ENCODE data around the gene ALDH1A1.

The ALDH1A1 gene

DNA sequence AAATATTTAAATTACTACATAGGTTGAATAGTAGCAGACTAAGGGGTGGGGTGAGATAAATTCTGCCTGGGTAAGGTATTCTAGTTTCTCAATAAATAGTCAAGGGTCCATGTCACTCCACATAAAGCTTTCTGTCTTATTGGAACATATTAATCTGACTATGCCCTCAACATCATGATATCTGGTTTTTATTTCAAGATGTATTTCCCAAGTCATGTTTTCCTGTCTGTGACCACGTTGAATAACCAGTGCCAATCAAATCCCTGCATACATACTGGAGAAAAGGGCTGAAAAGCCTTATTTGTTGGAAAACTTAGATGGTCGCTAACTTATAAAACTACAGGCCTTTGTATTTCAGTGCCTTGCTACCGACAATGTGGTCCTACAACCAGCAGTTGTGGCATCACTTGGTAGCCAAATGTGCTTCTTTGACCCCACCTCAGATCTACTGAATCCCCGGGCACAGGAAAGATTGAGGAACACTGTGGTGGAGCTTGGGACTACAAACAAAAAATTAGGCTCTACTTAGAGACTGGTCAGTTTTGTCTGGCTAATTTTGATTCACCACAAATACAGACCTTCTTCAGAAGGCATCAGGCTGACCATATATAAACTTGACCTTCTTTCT is 39.4 kb downstream of the ALDH1A1 start:
- DNase-seq = no peak

DNA sequence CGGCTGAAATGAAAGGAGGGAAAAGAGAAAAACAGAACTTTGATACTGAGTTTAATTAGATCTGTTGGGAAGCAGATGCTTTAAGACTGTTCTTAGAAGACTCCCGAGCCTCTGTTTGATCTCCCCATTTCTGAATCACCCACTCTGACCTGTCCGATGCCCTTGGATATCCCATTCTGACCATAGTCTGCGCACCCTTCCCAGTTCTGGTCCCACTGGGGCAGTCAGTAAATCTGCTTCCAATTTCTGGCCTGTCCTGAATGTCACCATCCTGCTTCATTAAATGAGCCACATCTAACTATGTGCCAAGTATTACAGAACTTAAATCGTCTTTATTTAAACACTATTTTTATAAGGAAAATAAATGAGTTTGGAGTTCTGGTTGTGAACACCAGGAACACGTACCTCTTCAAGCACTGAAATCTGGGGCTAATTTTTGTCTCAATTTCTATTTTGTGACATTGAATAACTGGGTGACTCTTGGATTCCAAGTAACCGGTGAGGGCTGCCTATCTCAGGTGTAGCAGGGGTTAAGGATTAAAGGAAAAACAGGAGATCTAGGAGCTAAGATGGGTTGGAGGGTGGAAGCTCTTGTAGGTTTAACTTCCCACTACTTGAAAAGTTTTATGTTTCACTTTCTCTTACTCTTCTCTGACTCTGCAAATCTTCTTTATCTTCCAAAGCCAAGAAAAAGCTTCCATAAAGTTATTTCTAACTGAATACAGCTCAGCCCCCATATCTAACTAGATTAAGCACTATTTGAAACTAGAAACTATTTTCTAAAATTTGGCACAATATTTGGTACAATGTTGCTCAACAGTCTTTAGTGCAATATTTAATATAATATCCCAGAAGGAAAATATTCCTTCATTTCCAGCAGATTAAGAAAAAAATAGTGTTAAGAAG is 40.1 kb downstream of the ALDH1A1 start:
- no peak for DNase-seq

DNA sequence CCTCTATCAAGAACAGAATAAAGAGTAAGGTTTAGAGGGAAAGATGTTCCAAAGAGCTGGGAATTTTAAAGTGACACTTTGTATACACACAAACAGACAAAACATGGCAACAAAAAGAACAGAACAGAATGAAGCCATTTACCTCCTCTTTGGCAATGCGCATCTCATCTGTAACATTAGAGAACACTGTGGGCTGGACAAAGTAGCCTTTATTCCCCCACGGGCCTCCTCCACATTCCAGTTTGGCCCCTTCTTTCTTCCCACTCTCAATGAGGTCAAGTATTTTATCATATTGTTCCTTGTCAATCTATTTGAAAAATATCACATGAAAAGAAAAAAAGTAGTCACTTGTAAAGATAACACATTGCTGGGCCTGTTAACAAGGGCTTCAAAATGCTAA is 41.0 kb downstream of the ALDH1A1 start:
- DNase-seq = no peak

DNA sequence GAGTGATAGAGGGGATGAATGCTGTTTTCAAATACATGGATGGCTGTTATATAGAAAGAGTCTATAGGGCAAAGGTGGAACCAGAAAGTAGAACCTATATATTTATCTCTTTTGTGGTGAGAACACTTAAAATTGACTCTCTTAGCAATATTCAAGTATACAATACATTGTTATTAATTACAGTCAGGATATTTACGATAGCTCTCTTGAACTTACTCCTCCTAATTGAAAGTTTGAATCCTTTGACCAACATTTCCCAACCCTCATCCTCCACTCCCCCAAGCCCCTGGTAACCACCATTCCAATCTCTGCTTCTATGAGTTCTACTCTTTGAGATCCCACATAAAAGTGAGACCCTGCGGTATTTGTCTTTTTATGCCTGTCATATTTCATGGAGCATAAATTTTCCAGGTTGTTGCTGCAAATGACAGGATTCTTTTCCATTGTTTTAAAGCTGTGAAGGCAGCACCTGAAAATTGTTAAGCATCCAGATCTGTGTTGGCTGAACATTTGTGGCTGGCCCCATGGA is 41.5 kb downstream of the ALDH1A1 start:
- no peak for DNase-seq

DNA sequence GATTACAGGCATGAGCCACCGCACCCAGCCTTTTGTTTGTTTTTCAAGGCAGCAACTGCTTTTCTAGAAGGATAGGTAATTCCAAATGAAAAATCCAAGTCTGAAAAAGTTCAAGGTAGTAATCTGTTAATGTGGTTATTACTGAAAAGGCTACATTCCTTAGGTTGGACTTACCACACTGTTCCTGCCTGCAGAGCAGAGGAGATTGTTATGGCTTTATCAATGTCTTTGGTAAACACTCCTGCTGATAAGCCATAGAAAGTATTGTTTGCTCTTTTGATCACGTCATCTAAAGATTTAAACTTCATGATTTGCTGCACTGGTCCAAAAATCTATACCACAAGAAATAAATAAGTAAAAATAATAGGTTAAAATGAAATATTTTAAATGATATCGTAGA is 43.4 kb downstream of the ALDH1A1 start:
- DNase-seq = no peak

DNA sequence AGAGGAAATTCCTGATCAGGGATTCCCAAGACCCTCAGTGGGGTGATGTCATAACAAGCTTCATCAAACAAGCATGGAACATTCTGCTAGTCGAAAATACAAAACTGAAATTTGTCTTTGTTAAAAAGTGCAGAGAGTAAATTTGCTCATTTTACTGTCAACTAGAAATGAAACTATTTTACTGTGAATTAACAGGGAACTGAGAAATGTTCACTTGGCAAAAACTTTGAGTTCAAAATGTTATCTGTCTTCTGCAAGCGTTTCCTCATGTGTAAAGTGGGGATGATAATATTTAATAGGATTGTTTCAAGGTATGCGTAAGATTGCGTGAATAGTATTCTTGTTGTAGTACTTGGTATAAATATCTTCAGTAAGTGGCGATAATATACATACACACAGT is 45.4 kb downstream of the ALDH1A1 start:
- no peak for DNase-seq

DNA sequence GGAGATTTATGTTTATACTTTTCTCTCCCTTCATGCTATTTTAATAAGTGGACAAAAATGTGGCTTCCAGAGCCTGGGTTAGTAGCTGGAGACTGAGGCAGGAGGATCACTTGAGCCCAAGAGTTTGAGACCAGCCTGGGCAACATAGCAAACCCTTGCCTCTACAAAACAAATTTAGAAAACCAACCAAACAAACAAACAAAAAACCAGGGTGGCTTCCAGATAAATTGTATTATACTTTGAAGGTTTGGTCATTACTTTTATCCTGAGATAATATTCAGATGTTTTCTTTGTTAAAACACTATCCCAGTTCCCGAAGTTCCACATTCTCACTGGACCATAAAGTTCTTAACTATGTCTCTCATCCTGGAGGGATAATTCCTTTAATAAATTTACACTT is 46.0 kb downstream of the ALDH1A1 start:
- DNase-seq = no peak

DNA sequence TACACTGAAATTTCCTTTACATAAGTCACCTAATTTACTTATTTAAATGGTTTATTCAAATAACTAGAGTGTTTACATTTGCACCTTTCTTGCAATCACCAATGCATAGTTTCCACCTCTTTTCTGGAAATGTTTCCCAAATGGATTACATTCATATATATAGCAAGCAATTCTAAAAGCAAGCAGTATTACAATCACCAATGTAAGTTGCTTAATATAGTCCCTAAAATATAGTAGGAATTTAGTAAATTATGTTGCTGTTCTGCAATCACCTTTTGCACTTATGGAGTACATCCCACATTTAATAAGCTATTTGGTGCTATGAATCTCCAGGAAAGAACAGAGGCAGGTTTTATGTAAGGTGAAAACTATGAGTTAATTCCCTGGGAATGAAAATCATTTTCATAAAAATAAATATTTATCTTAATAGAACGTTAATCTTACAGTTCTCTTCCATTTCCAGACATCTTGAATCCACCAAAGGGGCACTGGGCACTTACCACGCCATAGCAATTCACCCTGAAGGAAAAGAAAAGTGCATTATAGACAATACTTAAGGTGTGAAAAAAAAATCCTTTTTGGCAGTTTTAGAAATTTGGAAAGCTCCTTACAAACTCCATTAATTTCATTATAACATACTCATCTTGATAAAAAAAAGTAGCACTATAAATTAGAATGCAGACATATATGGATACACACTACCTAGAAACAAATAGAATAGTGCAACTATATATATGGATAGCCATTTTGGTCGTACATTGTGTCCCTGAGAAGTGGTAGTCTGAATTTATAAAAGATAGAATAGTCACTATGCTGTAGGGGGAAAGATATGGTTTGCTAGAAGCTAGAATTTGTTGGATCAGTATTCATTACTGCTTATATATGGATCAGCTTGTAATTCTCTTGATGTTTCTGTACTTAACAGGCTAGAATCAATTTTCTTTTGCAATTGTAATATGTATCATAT is 47.1 kb downstream of the ALDH1A1 start:
- no peak for DNase-seq

DNA sequence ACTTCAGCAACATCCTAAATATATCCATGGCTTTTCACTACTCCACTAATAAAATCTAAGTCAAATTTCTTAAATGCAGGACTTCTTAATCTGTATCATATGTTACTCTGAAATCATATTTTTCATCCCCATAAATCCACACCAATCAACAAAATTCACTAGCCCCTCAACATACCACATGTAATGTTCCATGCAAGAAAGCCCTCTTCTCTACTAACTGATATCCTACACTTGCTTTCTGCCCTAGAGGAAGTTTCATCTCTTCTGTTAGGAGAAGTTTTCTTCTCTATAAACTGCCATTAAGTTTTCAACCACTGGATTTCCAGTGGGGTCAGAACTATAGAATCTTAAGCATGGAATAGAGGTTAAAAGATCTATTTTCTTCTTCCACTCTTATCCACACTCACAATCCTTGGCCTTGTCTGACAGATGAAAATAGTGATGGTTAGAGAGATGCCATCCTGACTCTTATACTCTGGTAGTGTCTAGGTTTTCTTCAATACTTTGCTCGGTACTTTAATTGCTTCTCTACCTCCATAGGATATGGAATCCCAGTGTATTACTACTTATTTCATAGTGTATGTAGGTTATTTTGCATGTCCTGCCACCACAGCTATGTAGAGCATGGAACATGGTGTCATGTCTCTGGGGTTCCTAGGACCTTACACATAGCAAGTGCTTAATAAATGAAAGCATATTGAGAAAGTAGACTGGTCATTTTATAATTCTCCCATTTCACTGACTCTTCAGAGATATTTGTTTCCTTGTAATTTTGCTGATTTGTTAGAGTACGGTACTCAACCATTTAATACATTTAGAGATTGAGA is 48.4 kb downstream of the ALDH1A1 start:
- DNase-seq = no peak

DNA sequence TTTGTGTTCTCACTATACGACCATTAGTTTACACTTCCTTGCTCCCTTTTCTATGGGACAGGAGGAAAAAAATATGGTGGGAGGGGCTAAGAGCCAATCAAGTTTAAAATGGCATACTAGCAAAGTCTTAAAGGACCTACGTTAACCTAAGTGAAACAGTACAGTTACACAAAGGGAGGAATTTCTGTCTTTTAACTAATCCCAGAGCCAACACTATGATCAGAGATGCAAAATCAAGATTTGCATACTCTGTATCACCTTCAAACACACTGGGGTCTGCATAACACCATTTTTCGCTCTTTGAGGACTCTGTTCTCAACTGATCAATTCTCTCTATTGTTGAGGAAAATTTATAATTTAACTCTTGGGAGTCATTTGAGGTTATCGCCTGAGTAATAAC is 49.8 kb downstream of the ALDH1A1 start:
- no peak for DNase-seq

DNA sequence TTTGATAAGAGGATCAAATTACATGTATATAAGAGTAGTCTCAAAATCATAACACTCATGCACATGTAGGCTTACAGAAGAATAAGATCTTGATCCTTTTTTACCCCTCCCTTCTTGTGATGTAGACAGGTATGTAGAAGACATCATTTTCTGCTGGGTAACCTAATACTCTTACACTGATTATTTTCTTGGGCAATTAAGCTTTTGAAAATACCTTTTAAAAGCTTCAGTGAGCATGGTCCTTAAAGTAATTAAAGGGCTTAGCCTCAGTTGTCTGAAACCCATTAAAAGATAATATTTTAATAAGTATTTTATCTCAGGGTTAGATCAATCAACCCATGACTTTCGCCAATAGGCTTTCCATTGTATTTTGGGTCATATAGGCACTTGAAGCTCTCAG is 50.6 kb downstream of the ALDH1A1 start:
- no peak for DNase-seq

DNA sequence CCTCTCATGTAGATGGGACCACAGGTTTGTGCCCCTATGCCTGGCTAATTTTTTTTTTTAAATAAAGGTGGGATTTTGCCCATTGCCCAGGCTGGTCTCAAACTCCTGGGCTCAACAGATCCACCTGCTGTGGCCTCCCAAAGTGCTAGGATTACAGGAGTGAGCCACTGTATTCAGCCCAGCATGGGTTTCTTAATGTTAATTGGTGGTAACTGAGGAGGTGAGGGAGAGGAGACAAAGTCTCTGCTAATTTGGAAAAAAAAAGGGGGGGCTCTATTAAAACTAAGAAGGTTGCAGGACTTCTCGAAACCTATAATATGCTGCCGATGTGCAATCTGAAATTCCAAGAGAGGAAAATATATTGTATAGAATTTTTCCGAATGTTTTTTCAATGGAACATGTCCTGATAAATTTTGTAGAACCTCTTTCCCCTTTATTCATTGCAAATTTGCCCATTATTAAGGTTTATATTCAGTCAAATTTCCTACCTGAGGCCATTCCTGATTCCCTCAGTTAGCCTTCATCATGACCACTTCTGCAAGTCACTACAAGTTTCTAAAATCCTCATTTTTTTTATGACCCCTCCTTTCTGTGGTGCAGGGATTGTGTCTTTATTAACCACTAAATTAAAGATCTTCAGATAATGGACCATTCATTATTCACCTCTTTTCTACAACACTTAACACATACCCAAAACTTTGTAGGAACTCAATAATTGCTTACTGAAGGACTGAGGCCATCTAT is 52.9 kb downstream of the ALDH1A1 start:
- no peak for DNase-seq

DNA sequence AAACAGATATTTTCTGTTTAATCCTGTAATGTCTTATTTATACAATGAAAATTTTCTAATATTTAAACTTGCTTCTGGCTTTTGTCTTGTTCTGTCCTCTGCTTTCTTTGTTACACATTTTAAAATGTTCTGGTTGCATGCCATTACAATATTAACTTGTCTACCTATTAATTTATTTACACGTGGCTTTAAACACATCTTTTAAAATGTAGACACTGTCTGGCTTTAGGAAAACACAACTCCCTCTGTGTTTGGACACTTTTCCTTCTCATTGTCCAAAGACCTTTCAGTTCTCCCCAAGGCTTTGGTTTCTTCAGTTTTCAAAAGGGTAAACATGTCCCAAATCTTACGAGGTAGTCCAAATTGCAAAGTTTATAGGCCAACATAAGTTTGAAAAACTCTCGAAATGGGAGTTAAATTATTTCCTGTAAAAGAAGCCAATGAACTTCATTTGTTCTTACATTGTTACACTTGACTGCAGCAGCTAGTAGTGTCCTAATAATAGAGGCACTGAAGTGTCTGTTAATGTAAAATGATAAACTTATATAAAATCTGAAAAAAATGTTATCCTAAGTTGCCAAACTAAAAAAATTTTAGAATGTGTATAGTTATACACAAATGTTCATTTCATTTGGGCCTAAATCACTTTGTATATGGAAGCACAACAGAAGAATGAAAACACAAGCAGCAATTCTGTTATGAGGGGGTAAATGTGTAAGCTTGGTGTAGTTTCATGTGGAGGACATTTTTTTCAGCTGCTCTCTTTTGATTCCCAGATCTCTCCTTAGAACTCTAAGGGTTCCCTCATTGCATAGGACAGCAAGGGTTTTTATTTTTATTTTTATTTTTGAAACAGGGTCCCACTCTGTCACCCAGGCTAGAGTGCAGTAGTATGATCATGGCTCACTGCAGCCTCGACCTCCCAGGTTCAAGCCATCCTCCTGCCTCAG is 53.8 kb downstream of the ALDH1A1 start:
- DNase-seq = no peak

DNA sequence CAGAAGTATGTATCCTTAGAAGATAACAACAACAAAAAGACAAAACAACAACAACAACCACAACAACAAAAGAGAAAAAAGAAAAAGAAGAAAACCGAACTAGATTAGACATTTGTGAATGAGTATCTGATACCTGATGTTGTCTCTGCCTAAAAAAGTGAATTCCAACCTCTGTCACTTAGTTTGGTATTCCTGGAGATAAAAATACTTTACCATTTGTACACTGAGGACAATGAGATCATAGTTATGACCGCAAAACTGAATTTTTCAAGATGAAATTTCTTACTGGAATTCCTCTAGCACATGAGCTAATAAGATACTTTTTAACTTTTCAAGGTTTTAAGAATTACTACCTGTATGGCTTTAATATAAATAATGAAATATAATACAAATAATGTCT is 54.5 kb downstream of the ALDH1A1 start:
- no peak for DNase-seq

DNA sequence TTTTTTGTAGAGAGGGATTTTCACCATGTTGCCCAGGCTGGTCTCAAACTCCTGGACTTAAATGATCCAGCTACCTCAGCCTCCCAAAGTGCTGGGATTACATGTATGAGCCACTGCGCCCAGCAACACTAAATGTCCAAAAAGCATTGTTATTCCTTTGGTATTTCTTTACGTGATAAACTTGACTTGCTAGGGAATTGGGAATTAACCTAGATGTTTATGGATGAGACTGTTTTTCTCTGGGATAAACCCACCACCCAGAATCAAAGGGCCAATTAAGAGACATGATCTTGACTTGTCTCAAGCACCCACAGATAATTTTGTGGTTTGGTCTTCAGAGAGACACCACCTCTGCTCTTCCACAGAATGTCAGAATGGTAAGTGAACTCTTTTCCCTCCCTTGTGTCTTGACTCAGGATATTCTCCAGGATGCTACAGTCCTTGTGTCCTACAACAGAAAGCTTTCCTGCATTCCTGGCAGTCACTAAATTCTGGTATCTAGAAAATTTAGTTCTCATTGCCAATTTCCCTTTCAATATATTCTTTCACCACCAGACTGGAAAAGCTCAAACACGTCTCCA is 55.7 kb downstream of the ALDH1A1 start:
- DNase-seq = no peak

DNA sequence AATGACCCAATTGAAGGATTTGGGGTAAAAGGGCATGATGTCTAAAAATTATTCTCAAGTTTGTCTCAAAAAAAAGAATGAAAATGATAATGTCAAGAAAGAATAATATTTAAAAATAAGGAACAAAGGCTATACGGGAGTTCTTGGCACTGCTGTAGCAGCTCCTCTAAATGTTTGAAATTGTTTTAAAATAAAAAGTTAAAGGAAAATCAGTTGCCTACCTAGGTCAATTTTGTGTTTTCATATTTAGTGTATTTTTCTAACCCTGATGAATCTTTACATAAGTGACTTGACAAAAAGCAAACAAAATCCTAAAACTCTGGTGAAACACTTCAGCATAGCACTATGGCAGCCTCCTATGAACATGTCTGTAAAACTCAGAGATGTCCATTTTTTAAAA is 56.4 kb downstream of the ALDH1A1 start:
- no peak for DNase-seq

DNA sequence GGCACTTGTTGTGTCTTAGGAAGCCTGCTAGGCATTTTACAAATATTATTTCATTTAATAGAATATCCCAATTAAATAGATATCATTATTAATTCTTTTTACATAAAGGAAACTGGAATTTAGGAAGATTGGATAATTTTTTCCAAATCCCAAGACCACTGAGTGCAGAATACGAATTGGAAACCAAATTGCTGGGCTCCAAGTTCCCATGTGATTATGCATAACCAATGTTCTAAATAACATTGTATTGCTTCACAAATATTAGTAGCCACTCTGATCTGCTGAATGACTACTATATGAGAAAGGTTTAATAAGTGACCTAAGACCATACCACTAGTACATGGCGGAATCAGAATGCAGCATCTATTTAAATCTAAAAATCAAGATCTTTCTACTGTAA is 57.7 kb downstream of the ALDH1A1 start:
- no peak for DNase-seq

DNA sequence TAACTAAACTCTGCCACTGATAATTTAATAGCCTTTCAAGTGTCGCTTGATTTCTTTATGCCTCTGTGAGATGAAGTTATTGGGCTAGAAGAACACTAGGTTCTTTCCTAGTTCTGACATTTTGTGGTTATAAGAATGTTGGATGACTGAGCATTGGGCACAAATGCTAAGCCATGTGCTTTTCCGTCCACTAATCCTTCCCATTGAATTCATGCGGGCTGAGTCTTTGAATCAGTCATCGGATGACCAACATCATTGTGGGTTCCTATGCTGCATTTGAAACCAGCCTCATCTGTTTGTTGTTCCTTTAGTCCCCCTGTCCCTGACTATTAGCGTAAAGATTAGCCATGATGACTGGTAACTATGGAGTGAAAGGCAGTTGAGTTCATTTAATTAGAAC is 58.5 kb downstream of the ALDH1A1 start:
- DNase-seq = no peak

DNA sequence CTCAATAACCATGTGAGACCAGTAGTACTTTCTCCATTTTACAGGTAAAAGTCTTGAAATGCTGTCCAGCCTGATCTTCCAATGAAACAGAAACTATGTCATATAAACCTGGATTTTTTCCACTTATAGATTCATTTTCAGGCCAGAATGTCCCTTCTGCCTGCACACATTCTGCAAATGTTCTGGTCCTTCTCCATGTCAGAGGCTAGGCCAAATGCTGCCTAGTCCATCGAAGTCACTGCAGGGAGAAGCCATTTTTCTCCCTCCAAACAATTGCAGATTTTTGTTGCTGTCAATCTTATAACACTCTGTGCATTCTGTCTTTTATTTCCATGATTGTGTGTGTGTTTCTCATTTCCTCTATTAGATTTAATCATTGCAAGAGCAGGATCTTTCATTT is 59.4 kb downstream of the ALDH1A1 start:
- DNase-seq = no peak

DNA sequence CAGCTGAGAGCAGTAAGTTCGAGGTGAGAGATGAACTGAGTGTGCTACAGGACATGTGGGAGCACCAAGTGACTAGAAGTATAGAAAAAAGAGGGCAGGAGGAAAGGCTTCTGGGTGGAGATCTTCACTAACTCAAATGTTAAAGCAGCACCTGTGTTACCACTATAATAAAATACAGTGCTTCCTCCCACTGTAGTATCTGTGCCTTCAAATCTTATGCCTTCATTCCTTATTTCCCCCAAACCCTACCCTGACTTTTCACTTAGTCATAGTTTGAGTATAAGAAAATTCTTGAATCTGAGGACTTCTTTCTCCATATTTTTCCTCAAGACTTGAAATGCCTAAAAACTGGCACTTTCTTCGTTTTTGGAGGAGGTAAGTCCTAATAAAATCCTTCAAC is 61.8 kb downstream of the ALDH1A1 start:
- DNase-seq = no peak

Measured in cortex of kidney (tissue), 1 donor.